WTC11 (cell line): ENCODE measurements around the gene TAC3. TPM values are rescaled to one million over a fixed set of nuclear protein-coding genes. Genes with fewer than 3 reads are reported as not detected.
"Not testable (repeated sequence)": the region's sequence is repeated elsewhere in the genome, so short reads cannot be mapped to it uniquely, and the experiment has no call there.

Source experiments
- ATAC-seq: fragments of 200-7000 bp; cut with Tn5 transposase; 2 replicates; pipeline ENCODE4 v1.10.0; 2021; ENCODE audit warnings: mild to moderate bottlenecking, moderate library complexity
- CTCF ChIA-PET: fragments of 300-600 bp; sonication (Branson Sonifier 250); formaldehyde crosslinking; loops from one replicate; lab custom pipeline; 2021; ENCODE audit warnings: antibody characterized with exemption; lab: Charles Lee
- POLR2A ChIA-PET: fragments of 350-600 bp; sonication (Branson Sonifier 250); formaldehyde crosslinking; loops from one replicate; lab custom pipeline; 2021; ENCODE audit warnings: antibody characterized with exemption; lab: Charles Lee
- DNase-seq: peaks from one replicate; pipeline ENCODE4 v3.0.0; 2021; ENCODE audit warnings: low spot score
- H3K27ac Mint-ChIP-seq: 2 replicates; pipeline ENCODE4 v1.8.0; 2021; ENCODE audit warnings: mixed read lengths
- H3K27me3 Mint-ChIP-seq: 2 replicates; pipeline ENCODE4 v1.8.0; 2021; ENCODE audit warnings: low read depth, mild to moderate bottlenecking, moderate library complexity, mixed read lengths
- H3K36me3 Mint-ChIP-seq: 2 replicates; pipeline ENCODE4 v1.8.0; 2021; ENCODE audit warnings: mixed read lengths
- H3K4me1 Mint-ChIP-seq: 2 replicates; pipeline ENCODE4 v1.8.0; 2022; ENCODE audit warnings: mixed read lengths
- H3K4me3 Mint-ChIP-seq: 2 replicates; pipeline ENCODE4 v1.8.0; 2021; ENCODE audit warnings: mild to moderate bottlenecking, moderate library complexity, mixed read lengths
- H3K9me3 Mint-ChIP-seq: 2 replicates; pipeline ENCODE4 v1.8.0; 2021; ENCODE audit warnings: mixed read lengths
- CBFB ChIP-seq: sonication (generic); formaldehyde crosslinking; IDR thresholded peaks from 2 replicates; pipeline ENCODE4 v1.8.1; 2022; ENCODE audit warnings: mild to moderate bottlenecking, low read depth, missing genetic modification reagents
- ESRRA ChIP-seq: sonication (generic); formaldehyde crosslinking; IDR thresholded peaks from 2 replicates; pipeline ENCODE4 v1.8.1; 2022; ENCODE audit warnings: mild to moderate bottlenecking, missing genetic modification reagents, borderline replicate concordance
- NR1H2 ChIP-seq: sonication (generic); formaldehyde crosslinking; IDR thresholded peaks from 2 replicates; pipeline ENCODE4 v1.9.0; 2021; ENCODE audit warnings: mild to moderate bottlenecking, moderate library complexity, missing genetic modification reagents
- SMAD4 ChIP-seq: sonication (generic); formaldehyde crosslinking; IDR thresholded peaks from 2 replicates; pipeline ENCODE4 v1.8.0; 2022; ENCODE audit warnings: mild to moderate bottlenecking, missing genetic modification reagents
- ZSCAN18 ChIP-seq: fragments of 250-450 bp; sonication (Bioruptor Pico); IDR thresholded peaks from 2 replicates; pipeline ENCODE4 v2.1.2; 2022; ENCODE audit warnings: mild to moderate bottlenecking, moderate library complexity
- total RNA-seq: library from RNA; stranded (reverse); gene quantifications from 3 replicates; pipeline ENCODE4 v1.2.3, GENCODE V29; 2021
- TF ChIP-seq, protein P1 (sequence below): sonication (generic); formaldehyde crosslinking; IDR thresholded peaks from 2 replicates; pipeline ENCODE4 v1.8.0; 2022; ENCODE audit warnings: missing genetic modification reagents
- TF ChIP-seq, protein P2 (sequence below): sonication (generic); formaldehyde crosslinking; conservative IDR thresholded peaks from 2 replicates; pipeline ENCODE4 v1.8.1; 2023; ENCODE audit warnings: mild to moderate bottlenecking, low read depth, missing genetic modification reagents, moderate library complexity

The TAC3 gene
- total RNA-seq, 1 experiment from 2014 or later, result 4.1 TPM

DNA sequence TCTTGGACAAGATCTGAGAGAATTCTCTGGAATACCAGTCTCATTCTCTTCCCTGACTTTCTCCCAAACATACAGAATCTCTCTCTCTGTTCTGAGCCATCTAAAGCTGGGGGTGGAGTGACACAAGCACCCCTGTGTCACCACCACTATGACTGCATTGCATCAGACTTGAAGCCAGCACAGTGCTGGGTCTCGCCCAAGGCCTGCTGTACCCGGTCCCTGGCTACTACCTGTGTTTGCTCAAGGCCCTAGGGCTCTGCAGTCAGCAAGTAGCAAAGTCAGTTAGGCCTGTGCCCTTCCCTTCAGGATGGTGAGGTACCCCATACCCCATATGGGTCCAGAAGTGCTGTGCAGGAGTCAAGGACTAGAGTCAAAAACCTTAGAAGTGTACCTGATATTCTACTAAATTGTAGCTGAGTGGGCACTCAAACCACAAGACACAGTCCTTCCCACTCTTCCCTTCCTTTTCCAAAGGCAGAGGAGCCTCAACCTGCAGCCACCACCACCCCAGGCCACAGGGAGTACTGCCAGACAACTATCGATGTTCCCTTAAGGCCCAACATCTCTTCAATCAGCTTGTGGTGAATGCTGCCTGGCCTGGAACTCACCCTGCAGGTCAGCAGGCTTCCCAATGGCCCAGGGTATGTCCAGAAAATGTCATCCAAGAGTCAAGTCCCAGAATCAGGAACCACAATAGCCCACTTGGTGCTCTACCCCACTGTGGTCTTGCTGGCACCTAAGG lies 37.8 kb downstream of the TAC3 start:
- POLR2A ChIA-PET, result no interaction called here
- CTCF ChIA-PET, result interaction anchor here (1.0 to 1.1 kb wide), 2 partner anchors 9 to 23 kb away, joined by 4 to 5 read pairs; no protein-coding TSS in a partner anchor
- Mint-ChIP-seq H3K4me3 (no peak overlapping the region), H3K27me3 (peaks cover under 1% of the 10 kb centered on the region; the same call in 1 of the 2 replicates)
- no peak for ATAC-seq
- no peak for TF ChIP-seq ZSCAN18 (CRISPR knock-in tag)
- no peak for TF ChIP-seq NR1H2
- no peak for TF ChIP-seq ESRRA (CRISPR knock-in tag)
- TF ChIP-seq SMAD4, result no peak
- TF ChIP-seq CBFB (CRISPR knock-in tag), result no peak
- TF ChIP-seq, protein P1, sequence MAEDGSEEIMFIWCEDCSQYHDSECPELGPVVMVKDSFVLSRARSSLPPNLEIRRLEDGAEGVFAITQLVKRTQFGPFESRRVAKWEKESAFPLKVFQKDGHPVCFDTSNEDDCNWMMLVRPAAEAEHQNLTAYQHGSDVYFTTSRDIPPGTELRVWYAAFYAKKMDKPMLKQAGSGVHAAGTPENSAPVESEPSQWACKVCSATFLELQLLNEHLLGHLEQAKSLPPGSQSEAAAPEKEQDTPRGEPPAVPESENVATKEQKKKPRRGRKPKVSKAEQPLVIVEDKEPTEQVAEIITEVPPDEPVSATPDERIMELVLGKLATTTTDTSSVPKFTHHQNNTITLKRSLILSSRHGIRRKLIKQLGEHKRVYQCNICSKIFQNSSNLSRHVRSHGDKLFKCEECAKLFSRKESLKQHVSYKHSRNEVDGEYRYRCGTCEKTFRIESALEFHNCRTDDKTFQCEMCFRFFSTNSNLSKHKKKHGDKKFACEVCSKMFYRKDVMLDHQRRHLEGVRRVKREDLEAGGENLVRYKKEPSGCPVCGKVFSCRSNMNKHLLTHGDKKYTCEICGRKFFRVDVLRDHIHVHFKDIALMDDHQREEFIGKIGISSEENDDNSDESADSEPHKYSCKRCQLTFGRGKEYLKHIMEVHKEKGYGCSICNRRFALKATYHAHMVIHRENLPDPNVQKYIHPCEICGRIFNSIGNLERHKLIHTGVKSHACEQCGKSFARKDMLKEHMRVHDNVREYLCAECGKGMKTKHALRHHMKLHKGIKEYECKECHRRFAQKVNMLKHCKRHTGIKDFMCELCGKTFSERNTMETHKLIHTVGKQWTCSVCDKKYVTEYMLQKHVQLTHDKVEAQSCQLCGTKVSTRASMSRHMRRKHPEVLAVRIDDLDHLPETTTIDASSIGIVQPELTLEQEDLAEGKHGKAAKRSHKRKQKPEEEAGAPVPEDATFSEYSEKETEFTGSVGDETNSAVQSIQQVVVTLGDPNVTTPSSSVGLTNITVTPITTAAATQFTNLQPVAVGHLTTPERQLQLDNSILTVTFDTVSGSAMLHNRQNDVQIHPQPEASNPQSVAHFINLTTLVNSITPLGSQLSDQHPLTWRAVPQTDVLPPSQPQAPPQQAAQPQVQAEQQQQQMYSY, result no peak
- TF ChIP-seq, protein P2, sequence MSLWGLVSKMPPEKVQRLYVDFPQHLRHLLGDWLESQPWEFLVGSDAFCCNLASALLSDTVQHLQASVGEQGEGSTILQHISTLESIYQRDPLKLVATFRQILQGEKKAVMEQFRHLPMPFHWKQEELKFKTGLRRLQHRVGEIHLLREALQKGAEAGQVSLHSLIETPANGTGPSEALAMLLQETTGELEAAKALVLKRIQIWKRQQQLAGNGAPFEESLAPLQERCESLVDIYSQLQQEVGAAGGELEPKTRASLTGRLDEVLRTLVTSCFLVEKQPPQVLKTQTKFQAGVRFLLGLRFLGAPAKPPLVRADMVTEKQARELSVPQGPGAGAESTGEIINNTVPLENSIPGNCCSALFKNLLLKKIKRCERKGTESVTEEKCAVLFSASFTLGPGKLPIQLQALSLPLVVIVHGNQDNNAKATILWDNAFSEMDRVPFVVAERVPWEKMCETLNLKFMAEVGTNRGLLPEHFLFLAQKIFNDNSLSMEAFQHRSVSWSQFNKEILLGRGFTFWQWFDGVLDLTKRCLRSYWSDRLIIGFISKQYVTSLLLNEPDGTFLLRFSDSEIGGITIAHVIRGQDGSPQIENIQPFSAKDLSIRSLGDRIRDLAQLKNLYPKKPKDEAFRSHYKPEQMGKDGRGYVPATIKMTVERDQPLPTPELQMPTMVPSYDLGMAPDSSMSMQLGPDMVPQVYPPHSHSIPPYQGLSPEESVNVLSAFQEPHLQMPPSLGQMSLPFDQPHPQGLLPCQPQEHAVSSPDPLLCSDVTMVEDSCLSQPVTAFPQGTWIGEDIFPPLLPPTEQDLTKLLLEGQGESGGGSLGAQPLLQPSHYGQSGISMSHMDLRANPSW (CRISPR knock-in tag), result no peak
- TF ChIP-seq, all 79 proteins: peak for 0
- peaks cover 14% of the 10 kb centered on the region for H3K9me3 Mint-ChIP-seq
- no peak overlapping the region for H3K27ac Mint-ChIP-seq
- H3K4me1 Mint-ChIP-seq, result no peaks in the 10 kb centered on the region
- no peak for DNase-seq
- H3K36me3 Mint-ChIP-seq, result no peaks in the 10 kb centered on the region

GRCh38 chr12:56977361-56977760 lies 39.0 kb downstream of the TAC3 start:
- H3K27ac Mint-ChIP-seq, CTCF ChIA-PET, POLR2A ChIA-PET, DNase-seq, H3K4me3 Mint-ChIP-seq, ATAC-seq, H3K36me3 Mint-ChIP-seq, H3K4me1 Mint-ChIP-seq, H3K27me3 Mint-ChIP-seq: not testable (repeated sequence)
- peaks cover 14% of the 10 kb centered on the region for H3K9me3 Mint-ChIP-seq

GRCh38 chr12:56974224-56974623 lies 42.1 kb downstream of the TAC3 start:
- POLR2A ChIA-PET, H3K9me3 Mint-ChIP-seq, CTCF ChIA-PET: not testable (repeated sequence)

DNA sequence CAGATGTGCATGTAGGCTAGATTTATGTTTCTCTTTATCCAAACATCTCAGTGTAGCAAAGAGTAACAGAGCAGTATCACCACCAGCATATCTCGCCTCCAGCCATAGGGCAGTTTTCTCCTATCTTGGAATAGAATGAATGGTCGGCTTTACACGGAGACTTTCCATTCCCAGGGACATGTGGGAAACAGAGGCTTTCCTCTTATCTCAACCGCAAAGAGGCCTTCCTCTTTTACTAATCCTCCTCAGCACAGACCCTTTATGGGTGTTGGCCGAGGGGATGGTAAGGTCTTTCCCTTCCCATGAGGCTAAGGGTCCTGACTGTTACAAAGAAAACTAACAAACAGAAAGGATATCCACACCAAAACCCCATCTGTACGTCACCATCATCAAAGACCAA lies 47.4 kb downstream of the TAC3 start:
- Mint-ChIP-seq H3K9me3 (peaks cover 31% of the 10 kb centered on the region), H3K36me3 (peaks cover 12% of the 10 kb centered on the region), H3K27me3 (peaks cover 52% of the 10 kb centered on the region)
- ATAC-seq, H3K4me3 Mint-ChIP-seq, H3K4me1 Mint-ChIP-seq, DNase-seq, POLR2A ChIA-PET, H3K27ac Mint-ChIP-seq: not testable (repeated sequence)
- CTCF ChIA-PET, result interaction anchor here (1.3 kb wide), 1 partner anchor 19 kb away, joined by 3 read pairs; no protein-coding TSS in a partner anchor

More at GRCh38 chr12:56974224-56974623, 42.1 kb downstream of the TAC3 start:
- not testable (repeated sequence) for H3K27ac Mint-ChIP-seq, DNase-seq, H3K4me3 Mint-ChIP-seq, ATAC-seq, H3K4me1 Mint-ChIP-seq, H3K36me3 Mint-ChIP-seq
- H3K27me3 Mint-ChIP-seq, result peaks cover 33% of the 10 kb centered on the region

DNA sequence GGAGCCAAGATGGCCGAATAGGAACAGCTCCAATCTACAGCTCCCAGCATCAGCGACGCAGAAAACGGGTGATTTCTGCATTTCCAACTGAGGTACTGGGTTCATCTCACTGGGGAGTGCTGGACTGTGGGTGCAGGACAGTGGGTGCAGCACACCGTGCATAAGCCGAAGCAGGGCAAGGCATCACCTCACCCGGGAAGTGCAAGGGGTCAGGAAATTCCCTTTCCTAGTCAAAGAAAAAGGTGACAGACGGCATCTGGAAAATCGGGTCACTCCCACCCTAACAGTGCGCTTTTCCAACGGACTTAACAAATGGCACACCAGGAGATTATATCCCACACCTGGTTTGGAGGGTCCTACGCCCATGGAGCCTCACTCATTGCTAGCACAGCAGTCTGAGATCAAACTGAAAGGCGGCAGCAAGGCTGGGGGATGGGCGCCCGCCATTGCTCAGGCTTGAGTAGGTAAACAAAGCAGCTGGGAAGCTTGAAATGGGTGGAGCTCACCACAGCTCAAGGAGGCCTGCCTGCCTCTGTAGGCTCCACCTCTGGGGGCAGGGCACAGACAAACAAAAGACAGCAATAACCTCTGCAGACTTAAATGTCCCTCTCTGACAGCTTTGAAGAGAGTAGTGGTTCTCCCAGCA lies 50.2 kb downstream of the TAC3 start:
- Mint-ChIP-seq H3K36me3 (peaks cover 23% of the 10 kb centered on the region), H3K9me3 (peaks cover 49% of the 10 kb centered on the region), H3K27me3 (peaks cover 45% of the 10 kb centered on the region)
- DNase-seq, H3K4me3 Mint-ChIP-seq, H3K27ac Mint-ChIP-seq, ATAC-seq, CTCF ChIA-PET, H3K4me1 Mint-ChIP-seq: not testable (repeated sequence)
- POLR2A ChIA-PET, result interaction anchor here (0.7 kb wide), 1 partner anchor 214 kb away, joined by 3 read pairs; the partner anchor contains the start of gene PRIM1
